ENCODE data around the gene ROR1. TPM values are rescaled to one million over a fixed set of nuclear protein-coding genes. Genes with fewer than 3 reads are reported as not detected.

The ROR1 gene
- total and polyA plus RNA-seq, 2 of the 13 experiments (the other 11 are each of a cell fraction or from before 2014, with no cell fraction given) = 0.58 to 2.3 TPM

- TF ChIP-seq SNAPC4 (CRISPR knock-in tag; IDR thresholded peaks at IDR 0.05) (no peak), RFX5 (IDR thresholded peaks at IDR 0.05; ENCODE audit: low read depth, low read length) (no peak), MNT (IDR thresholded peaks at IDR 0.05) (no peak), RFX1 (IDR thresholded peaks at IDR 0.05) (no peak), KLF6 (CRISPR knock-in tag; IDR thresholded peaks at IDR 0.05) (no peak), DMTF1 (CRISPR knock-in tag; IDR thresholded peaks at IDR 0.05) (no peak), POGK (CRISPR knock-in tag; conservative IDR thresholded peaks at IDR 0.05) (no peak)
Measured at GRCh38 chr1:63824451-63824850, 50.6 kb downstream of the ROR1 start (continued).

All from HepG2 (cell line).